Hematopoietic multipotent progenitor cell treated with erythropoietin and hydrocortisone succinate and interleukin-3 and kit ligand, for 17 days (in vitro differentiated cells): ENCODE results near the gene CCDC146.

Experiments used
- DNase-seq: peaks from one replicate; pipeline ENCODE4 v3.0.0-alpha.2; 2015; ENCODE audit warnings: low spot score

CCDC146 gene

GRCh38 chr7:77289387-77289786, 167.0 kb downstream of the CCDC146 start:
- DNase-seq, result no peak

- DNase-seq, result no peak
Measured at GRCh38 chr7:77290425-77290824, 168.0 kb downstream of the CCDC146 start.

- DNase-seq, result no peak
Measured at GRCh38 chr7:77293046-77293445, 170.6 kb downstream of the CCDC146 start.

GRCh38 chr7:77295549-77295948, 173.1 kb downstream of the CCDC146 start:
- no peak for DNase-seq

- DNase-seq, result no peak
Measured at GRCh38 chr7:77306231-77307067, 184.0 kb downstream of the CCDC146 start.

GRCh38 chr7:77308792-77309191, 186.4 kb downstream of the CCDC146 start:
- no peak for DNase-seq

- no peak for DNase-seq
Measured at GRCh38 chr7:77309714-77310220, 187.4 kb downstream of the CCDC146 start.

GRCh38 chr7:77310982-77311381, 188.6 kb downstream of the CCDC146 start:
- no peak for DNase-seq

- DNase-seq, result no peak
Measured at GRCh38 chr7:77313085-77313484, 190.7 kb downstream of the CCDC146 start.

GRCh38 chr7:77313876-77314480, 191.6 kb downstream of the CCDC146 start:
- DNase-seq, result no peak

GRCh38 chr7:77315182-77315591, 192.8 kb downstream of the CCDC146 start:
- no peak for DNase-seq

- DNase-seq, result no peak
Measured at GRCh38 chr7:77316219-77316978, 194.0 kb downstream of the CCDC146 start.

- DNase-seq, result no peak
Measured at GRCh38 chr7:77318019-77318418, 195.6 kb downstream of the CCDC146 start.

- DNase-seq, result no peak
Measured at GRCh38 chr7:77320137-77320536, 197.7 kb downstream of the CCDC146 start.

GRCh38 chr7:77320714-77321113, 198.3 kb downstream of the CCDC146 start:
- DNase-seq, result no peak

GRCh38 chr7:77321300-77321699, 198.9 kb downstream of the CCDC146 start:
- DNase-seq, result no peak

GRCh38 chr7:77326131-77326530, 203.7 kb downstream of the CCDC146 start:
- DNase-seq, result no peak

- DNase-seq, result no peak
Measured at GRCh38 chr7:77327067-77327931, 204.9 kb downstream of the CCDC146 start.

GRCh38 chr7:77327932-77328628, 205.7 kb downstream of the CCDC146 start:
- no peak for DNase-seq

- DNase-seq, result no peak
Measured at GRCh38 chr7:77328669-77329068, 206.3 kb downstream of the CCDC146 start.
